GM19372 (cell line): ENCODE data around the gene ARID1B.
A peak's percentile ranks its signal among the peaks of the same experiment; 100 is the strongest.

Source experiments
- ATAC-seq: cut with Tn5 transposase; IDR thresholded peaks from one replicate; pipeline ENCODE4 v1.9.1; 2021; ENCODE audit warnings: mild to moderate bottlenecking, low read depth, moderate library complexity; ENCODE audit not compliant: unreplicated experiment

ARID1B gene

GRCh38 chr6:157005940-157006339, 228.8 kb downstream of the ARID1B start:
- ATAC-seq = no peak

GRCh38 chr6:157008568-157008967, 231.4 kb downstream of the ARID1B start:
- no peak for ATAC-seq

GRCh38 chr6:157012355-157012754, 235.2 kb downstream of the ARID1B start:
- ATAC-seq = no peak

- no peak for ATAC-seq
Observed at GRCh38 chr6:157013649-157014304, 236.6 kb downstream of the ARID1B start.

GRCh38 chr6:157014871-157015270, 237.7 kb downstream of the ARID1B start:
- ATAC-seq = no peak

- no peak for ATAC-seq
Observed at GRCh38 chr6:157017022-157017421, 239.8 kb downstream of the ARID1B start.

- no peak for ATAC-seq
Observed at GRCh38 chr6:157017861-157018260, 240.7 kb downstream of the ARID1B start.

- no peak for ATAC-seq
Observed at GRCh38 chr6:157019115-157019641, 242.0 kb downstream of the ARID1B start.

- no peak for ATAC-seq
Observed at GRCh38 chr6:157019733-157020132, 242.6 kb downstream of the ARID1B start.

GRCh38 chr6:157020398-157020797, 243.2 kb downstream of the ARID1B start:
- ATAC-seq = no peak

GRCh38 chr6:157020881-157021343, 243.7 kb downstream of the ARID1B start:
- peak; percentile 41 for ATAC-seq

GRCh38 chr6:157021344-157021992, 244.3 kb downstream of the ARID1B start:
- ATAC-seq = peak; percentile 76

GRCh38 chr6:157021993-157022740, 245.0 kb downstream of the ARID1B start:
- peak; percentile 42 for ATAC-seq

GRCh38 chr6:157023958-157024357, 246.8 kb downstream of the ARID1B start:
- no peak for ATAC-seq

GRCh38 chr6:157024745-157025144, 247.6 kb downstream of the ARID1B start:
- ATAC-seq = no peak

GRCh38 chr6:157025437-157025836, 248.3 kb downstream of the ARID1B start:
- no peak for ATAC-seq

GRCh38 chr6:157029980-157030690, 253.0 kb downstream of the ARID1B start:
- no peak for ATAC-seq

GRCh38 chr6:157030755-157031154, 253.6 kb downstream of the ARID1B start:
- no peak for ATAC-seq

GRCh38 chr6:157032923-157033322, 255.7 kb downstream of the ARID1B start:
- ATAC-seq = no peak

- ATAC-seq = no peak
Observed at GRCh38 chr6:157033428-157034140, 256.4 kb downstream of the ARID1B start.
